Left ventricle myocardium superior (tissue), 1 donor: ENCODE results near the gene ARNT2. TPM values are rescaled to one million over a fixed set of nuclear protein-coding genes. Genes with fewer than 3 reads are reported as not detected.

Experiments
- ATAC-seq: fragments of 200-7000 bp; cut with Tn5 transposase; one replicate; pipeline ENCODE4 v1.9.1; 2020; ENCODE audit warnings: mild to moderate bottlenecking, moderate library complexity
- DNase-seq: peaks from one replicate; pipeline ENCODE4 v3.0.0-alpha.2; 2020
- intact Hi-C: fragments of 100-400 bp; cut with micrococcal nuclease; formaldehyde crosslinking; loops from one replicate; pipeline ENCODE4 v1.11.0; 2022
- total RNA-seq: library from RNA; stranded (reverse); fragmentation: NEBNext Ultra II Directional; extraction: Animal tissue kit (Norgen Biotek cat#: 25700); gene quantifications from one replicate; pipeline ENCODE4 v1.2.1, GENCODE V29; 2021
- donor health status: DM: no; HTN: yes; CAD: no; lungs with severe emphysema.

Gene ARNT2
- total RNA-seq, 1 donor from 2014 or later, result 4.1 TPM

DNA sequence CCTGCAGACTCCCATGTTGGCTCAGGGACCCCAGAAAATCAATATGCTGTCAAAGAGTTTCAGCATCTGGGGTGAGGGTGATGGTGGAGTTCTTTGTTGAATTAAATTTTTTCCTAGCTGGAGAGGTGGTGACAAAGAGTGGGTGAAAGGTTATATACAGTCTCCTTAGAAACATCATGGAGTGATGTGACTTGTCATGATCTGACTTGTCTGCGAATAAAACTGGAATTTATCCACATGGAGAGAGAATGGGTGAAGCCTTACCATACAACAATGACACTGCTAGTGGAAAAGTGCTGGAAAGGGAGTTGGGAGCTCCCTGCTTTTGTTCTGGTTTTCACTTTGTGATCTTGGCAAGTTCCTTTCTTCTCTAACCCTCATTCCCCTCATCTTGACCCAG is 75.0 kb downstream of the ARNT2 start:
- DNase-seq (no peak), ATAC-seq (no peak)
- intact Hi-C loops, result no loop called here

DNA sequence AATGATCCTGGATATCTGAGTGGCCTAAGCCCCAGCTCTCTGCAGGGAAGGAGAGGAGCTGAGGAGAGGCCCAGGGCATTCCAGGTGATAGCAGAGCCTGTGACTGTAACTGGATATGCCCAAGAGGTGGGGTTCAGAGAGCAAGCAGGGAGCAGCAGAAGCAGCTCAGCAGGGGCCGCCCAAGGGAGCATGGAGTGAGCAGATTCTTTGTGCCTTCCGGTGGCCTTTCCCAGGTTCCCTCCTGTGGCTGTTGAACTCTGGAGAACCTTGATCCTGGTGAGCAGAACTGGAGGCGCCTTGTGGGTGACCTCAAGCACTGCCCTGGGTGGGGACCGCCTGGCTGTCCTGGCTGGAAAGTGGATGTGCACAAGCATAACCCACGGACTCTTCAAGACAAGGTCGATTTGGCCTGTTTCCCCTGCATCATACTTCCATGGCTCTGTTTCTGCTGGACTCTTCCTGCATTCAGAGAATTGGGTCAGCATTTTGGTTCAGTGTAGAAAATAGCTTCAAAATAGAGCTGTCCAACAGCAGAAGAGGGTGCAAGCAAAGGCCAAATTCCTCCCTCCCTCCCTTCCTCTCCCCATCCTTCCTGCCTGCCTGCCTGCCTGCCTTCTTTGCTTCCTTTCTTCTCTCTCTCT is 76.1 kb downstream of the ARNT2 start:
- no peak for DNase-seq
- intact Hi-C loops, result no loop called here
- ATAC-seq, result peak; percentile 73

DNA sequence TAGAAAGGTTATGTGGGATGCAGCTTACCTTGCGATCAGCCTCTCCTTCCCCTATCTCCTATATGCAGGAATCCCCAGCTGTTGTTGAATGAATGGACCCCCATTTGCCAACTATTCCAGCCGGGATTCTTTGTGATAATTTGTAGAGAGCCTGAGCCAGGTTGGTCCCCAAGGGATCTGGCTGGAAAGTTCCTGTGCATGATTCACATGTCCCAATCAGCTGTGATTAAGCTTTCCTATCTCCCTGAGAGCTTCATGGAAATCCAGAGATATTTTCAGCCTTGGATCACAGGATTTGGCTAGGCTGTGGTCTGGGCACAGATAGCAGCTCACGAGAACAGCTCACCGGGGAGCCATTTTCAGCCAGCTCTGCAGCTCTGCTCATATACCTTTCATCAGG is 76.7 kb downstream of the ARNT2 start:
- ATAC-seq (peak; percentile 95), DNase-seq (peak; percentile 62)
- intact Hi-C loops, result no loop called here

GRCh38 chr15:80482696-80483095 is 78.5 kb downstream of the ARNT2 start:
- ATAC-seq, result no peak
- DNase-seq, result no peak
- intact Hi-C loops, result no loop called here

GRCh38 chr15:80483725-80484161 is 79.6 kb downstream of the ARNT2 start:
- ATAC-seq, result peak; percentile 4
- DNase-seq, result no peak
- intact Hi-C loops, result no loop called here

DNA sequence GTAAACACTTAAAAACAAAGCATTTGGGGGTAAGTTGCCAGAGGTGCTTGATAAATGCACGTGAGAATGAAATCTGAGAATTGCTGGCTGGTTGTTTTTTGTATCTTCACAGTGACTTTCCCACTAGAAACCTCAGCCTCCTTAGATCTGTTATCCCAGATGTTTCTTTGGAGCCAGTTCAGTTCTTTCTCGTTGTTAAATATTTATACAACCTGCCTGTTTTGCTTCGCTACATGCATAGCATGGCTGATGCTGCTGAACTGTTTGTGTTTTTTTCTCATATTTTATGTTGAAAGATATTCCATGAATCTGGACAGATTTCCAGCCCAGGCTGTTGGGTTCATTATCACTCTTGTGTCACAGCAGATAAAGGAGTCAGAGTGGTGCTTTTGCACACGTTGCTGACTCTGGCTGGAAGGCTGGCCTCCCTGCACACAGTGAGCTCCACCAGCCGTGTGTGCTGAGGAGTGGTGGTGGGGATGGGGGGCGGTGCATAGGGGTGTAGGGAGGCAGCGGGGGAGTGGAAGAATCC is 80.2 kb downstream of the ARNT2 start:
- DNase-seq (no peak), ATAC-seq (no peak)
- intact Hi-C loops, result no loop called here

DNA sequence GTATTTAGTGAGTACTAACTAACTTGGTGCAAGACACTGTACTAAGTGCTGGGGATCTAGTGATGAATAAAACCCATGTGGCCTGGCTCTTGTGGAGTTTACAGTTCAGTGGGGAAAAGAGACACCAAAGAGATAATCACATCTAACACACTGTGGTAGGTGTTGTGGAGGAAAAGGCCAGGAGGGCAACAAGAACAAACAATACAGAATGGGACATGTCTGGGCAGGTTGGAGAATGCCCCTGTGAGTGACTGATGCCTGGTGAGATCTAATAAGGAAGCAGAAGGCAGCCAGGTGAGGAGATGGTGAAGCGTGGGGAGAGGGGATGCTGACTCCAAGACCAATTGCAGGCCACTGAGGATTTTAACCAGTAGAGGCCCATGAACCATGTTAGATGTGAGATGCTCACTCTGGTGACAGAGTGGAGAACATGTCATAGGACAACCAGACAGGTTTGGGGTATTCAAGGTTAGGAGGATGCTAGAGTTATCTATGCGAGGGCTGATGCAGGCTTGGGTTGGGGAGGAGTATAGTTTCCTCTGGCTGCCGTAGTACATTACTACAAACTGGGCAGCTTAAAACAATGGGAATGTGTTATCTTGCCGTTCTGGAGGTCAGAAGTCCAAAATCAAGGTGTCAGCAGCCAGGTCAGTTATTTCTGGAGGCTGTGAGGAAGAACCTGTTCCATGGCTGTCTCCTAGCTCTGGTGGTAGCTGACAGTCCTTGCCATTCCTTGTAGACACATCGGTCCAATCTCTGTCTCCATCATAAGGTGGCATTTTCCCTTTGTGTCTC is 81.4 kb downstream of the ARNT2 start:
- intact Hi-C loops, result no loop called here
- DNase-seq (no peak), ATAC-seq (no peak)

GRCh38 chr15:80487839-80488390 is 83.7 kb downstream of the ARNT2 start:
- intact Hi-C loops, result no loop called here
- DNase-seq (no peak), ATAC-seq (no peak)

GRCh38 chr15:80489030-80489594 is 84.9 kb downstream of the ARNT2 start:
- peak; percentile 55 for ATAC-seq
- no peak for DNase-seq
- intact Hi-C loops, result no loop called here

DNA sequence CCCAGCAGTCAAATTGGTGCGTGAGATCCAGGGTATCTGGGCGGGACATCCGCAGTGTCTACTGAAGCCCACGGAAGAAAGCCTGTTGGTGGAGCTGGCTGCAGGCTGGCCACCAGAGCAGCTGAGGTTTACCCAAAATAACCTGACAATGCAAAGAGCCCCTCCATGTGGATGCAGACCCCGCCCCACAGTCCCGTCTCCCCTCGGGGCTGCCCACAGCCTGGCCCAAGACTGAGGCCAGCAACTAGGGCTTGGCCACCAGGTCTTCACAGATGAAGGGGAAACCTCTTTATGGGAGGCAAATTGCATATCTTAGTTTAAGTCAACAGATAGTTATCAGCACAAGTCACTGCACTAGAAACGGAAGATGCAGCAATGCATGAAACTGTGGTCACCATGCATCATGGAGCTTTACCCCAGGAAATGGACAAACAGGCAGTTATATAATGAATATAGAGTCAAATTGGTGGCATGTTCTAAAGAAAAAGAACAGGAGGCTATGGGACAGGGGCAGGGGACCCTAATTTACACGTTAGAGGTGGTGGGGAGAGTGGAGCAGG is 86.3 kb downstream of the ARNT2 start:
- DNase-seq (no peak), ATAC-seq (no peak)
- intact Hi-C loops, result no loop called here

GRCh38 chr15:80491163-80491847 is 87.1 kb downstream of the ARNT2 start:
- intact Hi-C loops, result no loop called here
- DNase-seq (no peak), ATAC-seq (no peak)

GRCh38 chr15:80492409-80492808 is 88.2 kb downstream of the ARNT2 start:
- DNase-seq (no peak), ATAC-seq (no peak)
- intact Hi-C loops, result no loop called here

DNA sequence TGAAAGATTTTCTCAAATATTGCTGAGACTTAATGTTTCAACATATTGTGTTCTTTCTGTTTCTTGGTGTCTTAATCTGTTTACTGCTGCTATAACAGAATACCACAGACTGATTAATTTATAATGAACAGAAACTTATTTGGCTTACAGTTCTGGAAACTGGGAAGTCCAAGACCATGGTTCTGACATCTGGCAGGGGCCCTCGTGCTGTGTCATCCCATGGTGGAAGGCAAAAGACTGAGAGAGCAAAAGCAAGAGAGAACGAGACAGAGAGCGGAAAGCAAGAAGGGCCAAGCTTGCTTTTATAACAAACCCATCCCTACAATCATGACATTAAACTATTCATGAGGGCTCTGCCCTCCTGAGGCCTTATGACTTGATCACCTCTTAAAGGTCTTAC is 88.7 kb downstream of the ARNT2 start:
- ATAC-seq (no peak), DNase-seq (no peak)
- intact Hi-C loops, result no loop called here

DNA sequence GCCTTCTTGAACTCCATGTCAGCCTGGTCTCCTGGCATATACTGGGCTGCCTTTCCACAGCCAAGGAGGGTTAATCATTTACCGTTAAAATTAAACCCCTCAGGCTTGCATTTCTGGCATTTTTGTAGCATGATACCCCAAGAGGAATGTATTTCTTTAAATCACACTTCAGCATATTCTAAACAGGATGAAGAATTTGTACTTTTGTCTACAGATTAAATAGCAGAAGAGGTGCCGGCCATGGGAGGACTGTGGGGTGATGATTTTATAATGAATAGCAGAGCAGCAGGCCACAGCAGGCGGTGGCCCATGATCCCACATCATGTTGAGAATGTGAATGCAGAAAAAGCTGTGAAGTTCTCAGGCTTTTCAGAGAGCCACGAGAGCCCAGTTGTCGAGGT is 90.2 kb downstream of the ARNT2 start:
- DNase-seq, result no peak
- intact Hi-C loops, result no loop called here

GRCh38 chr15:80494756-80495155 is 90.6 kb downstream of the ARNT2 start:
- no peak for DNase-seq
- no peak for ATAC-seq
- intact Hi-C loops, result no loop called here

More for the DNA sequence above, 90.2 kb downstream of the ARNT2 start:
- no peak for ATAC-seq

- intact Hi-C loops, result no loop called here
Measured at GRCh38 chr15:80495401-80495942, 91.3 kb downstream of the ARNT2 start.

DNA sequence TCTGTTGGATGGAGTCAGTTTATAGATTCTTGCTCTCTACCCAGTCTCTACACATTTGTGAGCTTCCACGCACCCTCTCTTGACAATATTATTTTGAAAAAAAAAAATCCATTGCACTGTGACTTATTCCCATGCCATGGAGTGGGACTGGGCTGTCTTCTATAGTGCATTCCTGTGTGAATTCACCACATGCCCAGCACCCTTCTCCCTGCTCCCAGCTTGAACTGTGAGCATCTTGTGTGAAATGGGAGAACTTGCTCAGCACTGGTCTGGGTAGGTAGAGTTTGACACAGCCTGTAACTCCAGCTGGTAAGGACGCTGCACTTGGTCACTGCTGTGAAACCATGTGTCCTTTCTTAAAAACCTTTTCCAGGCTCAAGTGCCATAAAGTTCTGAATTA is 91.9 kb downstream of the ARNT2 start:
- no peak for ATAC-seq
- DNase-seq, result no peak
- intact Hi-C loops, result no loop called here

More at GRCh38 chr15:80495401-80495942, 91.3 kb downstream of the ARNT2 start:
- ATAC-seq (no peak), DNase-seq (no peak)

DNA sequence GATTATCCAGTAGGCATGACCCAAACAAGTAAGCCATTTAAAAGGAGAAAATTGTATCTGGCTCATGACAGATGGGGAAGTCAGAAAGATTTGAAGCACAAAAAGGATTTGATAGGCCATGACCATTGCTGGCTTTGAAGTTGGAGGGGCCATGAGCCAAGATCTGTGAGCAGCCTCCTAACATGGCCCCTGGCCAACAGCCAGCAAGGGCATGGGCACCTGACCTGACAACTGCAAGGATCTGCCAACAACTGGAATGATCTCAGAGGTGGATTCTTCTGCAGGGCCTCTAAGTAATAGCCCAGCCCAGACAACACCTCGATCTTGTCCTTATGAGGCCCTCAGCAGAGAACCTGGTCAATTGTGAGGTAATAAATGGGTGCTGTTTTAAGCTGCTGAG is 93.0 kb downstream of the ARNT2 start:
- DNase-seq, result no peak
- intact Hi-C loops, result no loop called here
- ATAC-seq, result no peak

- intact Hi-C loops, result no loop called here
- no peak for DNase-seq
- no peak for ATAC-seq
Measured at GRCh38 chr15:80498652-80499051, 94.5 kb downstream of the ARNT2 start.
